Sigmoid colon (tissue), 4 donors: ENCODE data around the gene FBLN2.

Experiments used
- EP300 ChIP-seq, 4 donors: sonication (generic); formaldehyde crosslinking; IDR thresholded peaks; one replicate each; pipeline ENCODE4 v1.6.1; 2017; ENCODE audit warnings: antibody characterized with exemption in 4 of 4
- POLR2A ChIP-seq, 2 donors: fragments of 450-650 bp; IDR thresholded peaks; one replicate each; pipeline ENCODE4 v1.6.1; 2016; ENCODE audit warnings: antibody characterized with exemption in 2 of 2, mild to moderate bottlenecking in 2 of 2, moderate library complexity in 2 of 2
- POLR2AphosphoS5 ChIP-seq, 4 donors: sonication (generic); formaldehyde crosslinking; IDR thresholded peaks; one replicate each; pipeline ENCODE4 v1.6.1; 2017; ENCODE audit warnings: antibody characterized with exemption in 4 of 4
- TF ChIP-seq, protein P1 (sequence below), 4 experiments: fragments of 450-650 bp in 3 of 4; fragments of 200-600 bp in 1 of 4; IDR thresholded peaks; one replicate each; pipeline ENCODE4 v1.5.1; 2016 to 2019; ENCODE audit warnings: antibody characterized with exemption in 4 of 4, mild to moderate bottlenecking in 3 of 4, moderate library complexity in 2 of 4

DNA sequence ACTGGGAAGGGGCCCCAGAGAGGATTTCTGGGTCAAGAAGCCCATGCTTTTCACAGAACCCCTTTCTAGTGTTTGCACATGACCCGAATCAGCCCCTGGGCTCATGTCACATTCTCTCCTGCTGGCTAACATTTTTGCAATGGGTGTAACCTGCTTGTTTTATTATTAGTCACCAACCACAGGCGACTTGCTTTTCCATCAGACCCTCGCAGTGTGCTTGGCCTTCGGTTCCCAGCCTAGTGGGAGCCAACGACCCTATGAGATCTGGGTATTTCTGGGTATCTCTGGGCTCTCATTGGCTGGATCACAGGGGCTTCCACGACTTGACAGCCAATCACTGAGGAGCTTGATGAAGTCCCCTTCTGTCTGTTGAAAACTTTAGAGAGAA, 11.0 kb upstream of the FBLN2 start:
- TF ChIP-seq, protein P1, sequence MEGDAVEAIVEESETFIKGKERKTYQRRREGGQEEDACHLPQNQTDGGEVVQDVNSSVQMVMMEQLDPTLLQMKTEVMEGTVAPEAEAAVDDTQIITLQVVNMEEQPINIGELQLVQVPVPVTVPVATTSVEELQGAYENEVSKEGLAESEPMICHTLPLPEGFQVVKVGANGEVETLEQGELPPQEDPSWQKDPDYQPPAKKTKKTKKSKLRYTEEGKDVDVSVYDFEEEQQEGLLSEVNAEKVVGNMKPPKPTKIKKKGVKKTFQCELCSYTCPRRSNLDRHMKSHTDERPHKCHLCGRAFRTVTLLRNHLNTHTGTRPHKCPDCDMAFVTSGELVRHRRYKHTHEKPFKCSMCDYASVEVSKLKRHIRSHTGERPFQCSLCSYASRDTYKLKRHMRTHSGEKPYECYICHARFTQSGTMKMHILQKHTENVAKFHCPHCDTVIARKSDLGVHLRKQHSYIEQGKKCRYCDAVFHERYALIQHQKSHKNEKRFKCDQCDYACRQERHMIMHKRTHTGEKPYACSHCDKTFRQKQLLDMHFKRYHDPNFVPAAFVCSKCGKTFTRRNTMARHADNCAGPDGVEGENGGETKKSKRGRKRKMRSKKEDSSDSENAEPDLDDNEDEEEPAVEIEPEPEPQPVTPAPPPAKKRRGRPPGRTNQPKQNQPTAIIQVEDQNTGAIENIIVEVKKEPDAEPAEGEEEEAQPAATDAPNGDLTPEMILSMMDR (IDR thresholded peaks at IDR 0.05), result no peak
- TF ChIP-seq POLR2A (IDR thresholded peaks at IDR 0.05) (no peak), EP300 (IDR thresholded peaks at IDR 0.05) (no peak), POLR2AphosphoS5 (IDR thresholded peaks at IDR 0.05) (no peak)
